ENCODE measurements around the gene U2SURP.

- TF ChIP-seq CTCF (IDR thresholded peaks at IDR 0.05) (no peak), POLR2A (IDR thresholded peaks at IDR 0.05) (no peak)
Observed at GRCh38 chr3:143056372-143056771, 55.0 kb downstream of the U2SURP start.
